GM18505 (cell line): ENCODE measurements around the gene NXPE3.
A peak's percentile ranks its signal among the peaks of the same experiment; 100 is the strongest.

Source experiments
- ATAC-seq: cut with Tn5 transposase; IDR thresholded peaks from one replicate; pipeline ENCODE4 v1.9.1; 2021; ENCODE audit not compliant: unreplicated experiment
- POLR2A ChIP-seq: IDR thresholded peaks from 4 replicates; pipeline ENCODE4 v1.6.1; 2011; ENCODE audit warnings: borderline replicate concordance; ENCODE audit not compliant: insufficient read depth, insufficient read length; ENCODE audit errors: extremely low read depth

The NXPE3 gene

GRCh38 chr3:101810022-101810418 is 31.0 kb downstream of the NXPE3 start:
- ATAC-seq: no peak
- TF ChIP-seq POLR2A: no peak

- ATAC-seq: no peak
Measured at GRCh38 chr3:101811875-101812274, 32.9 kb downstream of the NXPE3 start.

GRCh38 chr3:101812895-101813294 is 33.9 kb downstream of the NXPE3 start:
- ATAC-seq: no peak

More at GRCh38 chr3:101811875-101812274, 32.9 kb downstream of the NXPE3 start:
- TF ChIP-seq POLR2A: no peak

GRCh38 chr3:101813817-101814440 is 34.9 kb downstream of the NXPE3 start:
- TF ChIP-seq POLR2A: no peak

More at GRCh38 chr3:101812895-101813294, 33.9 kb downstream of the NXPE3 start:
- no peak for TF ChIP-seq POLR2A

GRCh38 chr3:101814835-101815234 is 35.8 kb downstream of the NXPE3 start:
- no peak for TF ChIP-seq POLR2A
- no peak for ATAC-seq

More at GRCh38 chr3:101813817-101814440, 34.9 kb downstream of the NXPE3 start:
- ATAC-seq: no peak

GRCh38 chr3:101816215-101817149 is 37.5 kb downstream of the NXPE3 start:
- TF ChIP-seq POLR2A: no peak
- ATAC-seq: no peak

GRCh38 chr3:101817992-101818391 is 39.0 kb downstream of the NXPE3 start:
- no peak for ATAC-seq

GRCh38 chr3:101819649-101820206 is 40.7 kb downstream of the NXPE3 start:
- no peak for TF ChIP-seq POLR2A
- ATAC-seq: no peak

More at GRCh38 chr3:101817992-101818391, 39.0 kb downstream of the NXPE3 start:
- TF ChIP-seq POLR2A: no peak

GRCh38 chr3:101821503-101821902 is 42.5 kb downstream of the NXPE3 start:
- no peak for TF ChIP-seq POLR2A
- ATAC-seq: no peak

GRCh38 chr3:101823525-101823924 is 44.5 kb downstream of the NXPE3 start:
- no peak for TF ChIP-seq POLR2A
- ATAC-seq: no peak

- no peak for TF ChIP-seq POLR2A
- ATAC-seq: no peak
Measured at GRCh38 chr3:101824702-101825101, 45.7 kb downstream of the NXPE3 start.

- TF ChIP-seq POLR2A: no peak
- ATAC-seq: no peak
Measured at GRCh38 chr3:101825904-101826445, 47.0 kb downstream of the NXPE3 start.

GRCh38 chr3:101827211-101828174 is 48.5 kb downstream of the NXPE3 start:
- ATAC-seq: peak; percentile 87
- TF ChIP-seq POLR2A: peak; percentile 89

GRCh38 chr3:101828276-101828675 is 49.3 kb downstream of the NXPE3 start:
- no peak for ATAC-seq
- TF ChIP-seq POLR2A: no peak
